GM23338 (cell line): ENCODE measurements around the gene MAP4.

ENCODE experiments used
- EZH2 ChIP-seq: fragments of 200-600 bp; sonication (generic); IDR thresholded peaks from one replicate; pipeline ENCODE4 v1.8.0; 2017; ENCODE audit warnings: antibody characterized with exemption, mild to moderate bottlenecking, low read depth; ENCODE audit not compliant: unreplicated experiment
- JUNB ChIP-seq: IDR thresholded peaks from one replicate; pipeline ENCODE4 v1.6.1; 2016; ENCODE audit warnings: antibody characterized with exemption; ENCODE audit not compliant: unreplicated experiment
- NANOG ChIP-seq: IDR thresholded peaks from 2 replicates; pipeline ENCODE4 v1.6.1; 2016; ENCODE audit warnings: antibody characterized with exemption, borderline replicate concordance
- POLR2AphosphoS5 ChIP-seq: IDR thresholded peaks from 2 replicates; pipeline ENCODE4 v1.6.1; 2016; ENCODE audit warnings: antibody characterized with exemption, low read depth
- TF ChIP-seq, protein P1 (sequence below), 2 experiments: fragments of 200-600 bp in 1 of 2; sonication (generic) in 1 of 2; conservative IDR thresholded peaks; 2 replicates each; pipeline versions ENCODE4 v1.5.1 to v1.6.1; 2016 to 2017; ENCODE audit warnings: antibody characterized with exemption in 2 of 2, low read depth in 2 of 2, mild to moderate bottlenecking in 2 of 2, moderate library complexity in 1 of 2
- TF ChIP-seq, protein P2 (sequence below): IDR thresholded peaks from one replicate; pipeline ENCODE4 v1.6.1; 2018; ENCODE audit warnings: antibody characterized with exemption; ENCODE audit not compliant: unreplicated experiment

DNA sequence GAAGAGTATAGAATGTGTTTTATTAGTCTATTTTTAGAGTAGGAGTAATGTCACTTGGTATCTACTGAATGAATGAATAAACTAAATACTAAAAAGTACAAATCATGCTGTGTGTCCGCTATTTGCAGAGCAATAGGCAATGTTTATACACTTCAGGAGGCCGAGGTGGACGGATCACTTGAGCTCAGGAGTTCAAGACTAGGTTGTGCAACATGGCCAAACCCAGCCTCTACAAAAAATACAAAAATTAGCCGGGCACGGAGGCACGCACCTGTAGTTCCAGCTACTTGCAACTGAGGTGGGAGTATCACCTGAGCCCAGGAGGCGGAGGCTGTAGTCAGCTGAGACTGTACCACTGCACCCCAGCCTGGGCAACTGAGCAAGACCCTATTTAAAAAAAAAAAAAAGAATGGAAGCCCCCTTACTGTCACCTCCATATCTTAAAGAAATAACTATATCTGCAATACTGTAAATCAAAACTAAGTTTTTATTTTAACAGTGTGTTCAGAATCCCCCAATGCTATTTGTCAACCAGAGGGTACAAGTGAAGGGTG lies 114.9 kb downstream of the MAP4 start:
- TF ChIP-seq, protein P1, sequence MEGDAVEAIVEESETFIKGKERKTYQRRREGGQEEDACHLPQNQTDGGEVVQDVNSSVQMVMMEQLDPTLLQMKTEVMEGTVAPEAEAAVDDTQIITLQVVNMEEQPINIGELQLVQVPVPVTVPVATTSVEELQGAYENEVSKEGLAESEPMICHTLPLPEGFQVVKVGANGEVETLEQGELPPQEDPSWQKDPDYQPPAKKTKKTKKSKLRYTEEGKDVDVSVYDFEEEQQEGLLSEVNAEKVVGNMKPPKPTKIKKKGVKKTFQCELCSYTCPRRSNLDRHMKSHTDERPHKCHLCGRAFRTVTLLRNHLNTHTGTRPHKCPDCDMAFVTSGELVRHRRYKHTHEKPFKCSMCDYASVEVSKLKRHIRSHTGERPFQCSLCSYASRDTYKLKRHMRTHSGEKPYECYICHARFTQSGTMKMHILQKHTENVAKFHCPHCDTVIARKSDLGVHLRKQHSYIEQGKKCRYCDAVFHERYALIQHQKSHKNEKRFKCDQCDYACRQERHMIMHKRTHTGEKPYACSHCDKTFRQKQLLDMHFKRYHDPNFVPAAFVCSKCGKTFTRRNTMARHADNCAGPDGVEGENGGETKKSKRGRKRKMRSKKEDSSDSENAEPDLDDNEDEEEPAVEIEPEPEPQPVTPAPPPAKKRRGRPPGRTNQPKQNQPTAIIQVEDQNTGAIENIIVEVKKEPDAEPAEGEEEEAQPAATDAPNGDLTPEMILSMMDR (conservative IDR thresholded peaks at IDR 0.05; ENCODE audit: low read depth in 2 of 2) = no peak
- TF ChIP-seq, protein P2, sequence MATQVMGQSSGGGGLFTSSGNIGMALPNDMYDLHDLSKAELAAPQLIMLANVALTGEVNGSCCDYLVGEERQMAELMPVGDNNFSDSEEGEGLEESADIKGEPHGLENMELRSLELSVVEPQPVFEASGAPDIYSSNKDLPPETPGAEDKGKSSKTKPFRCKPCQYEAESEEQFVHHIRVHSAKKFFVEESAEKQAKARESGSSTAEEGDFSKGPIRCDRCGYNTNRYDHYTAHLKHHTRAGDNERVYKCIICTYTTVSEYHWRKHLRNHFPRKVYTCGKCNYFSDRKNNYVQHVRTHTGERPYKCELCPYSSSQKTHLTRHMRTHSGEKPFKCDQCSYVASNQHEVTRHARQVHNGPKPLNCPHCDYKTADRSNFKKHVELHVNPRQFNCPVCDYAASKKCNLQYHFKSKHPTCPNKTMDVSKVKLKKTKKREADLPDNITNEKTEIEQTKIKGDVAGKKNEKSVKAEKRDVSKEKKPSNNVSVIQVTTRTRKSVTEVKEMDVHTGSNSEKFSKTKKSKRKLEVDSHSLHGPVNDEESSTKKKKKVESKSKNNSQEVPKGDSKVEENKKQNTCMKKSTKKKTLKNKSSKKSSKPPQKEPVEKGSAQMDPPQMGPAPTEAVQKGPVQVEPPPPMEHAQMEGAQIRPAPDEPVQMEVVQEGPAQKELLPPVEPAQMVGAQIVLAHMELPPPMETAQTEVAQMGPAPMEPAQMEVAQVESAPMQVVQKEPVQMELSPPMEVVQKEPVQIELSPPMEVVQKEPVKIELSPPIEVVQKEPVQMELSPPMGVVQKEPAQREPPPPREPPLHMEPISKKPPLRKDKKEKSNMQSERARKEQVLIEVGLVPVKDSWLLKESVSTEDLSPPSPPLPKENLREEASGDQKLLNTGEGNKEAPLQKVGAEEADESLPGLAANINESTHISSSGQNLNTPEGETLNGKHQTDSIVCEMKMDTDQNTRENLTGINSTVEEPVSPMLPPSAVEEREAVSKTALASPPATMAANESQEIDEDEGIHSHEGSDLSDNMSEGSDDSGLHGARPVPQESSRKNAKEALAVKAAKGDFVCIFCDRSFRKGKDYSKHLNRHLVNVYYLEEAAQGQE = no peak
- no peak for TF ChIP-seq JUNB
- TF ChIP-seq EZH2 = no peak
- TF ChIP-seq NANOG = no peak
- no peak for TF ChIP-seq POLR2AphosphoS5
